CD8-positive, alpha-beta memory T cell (primary cell): ENCODE data around the gene TXNDC15. TPM values are rescaled to one million over a fixed set of nuclear protein-coding genes. Genes with fewer than 3 reads are reported as not detected.
"Not testable (repeated sequence)": the region's sequence is repeated elsewhere in the genome, so short reads cannot be mapped to it uniquely, and the experiment has no call there.

Experiments
- CTCF ChIA-PET: fragments of 350-600 bp; sonication (Branson Sonifier 250); formaldehyde crosslinking; loops from one replicate; lab custom pipeline; 2021; ENCODE audit warnings: antibody characterized with exemption; lab: Charles Lee
- POLR2A ChIA-PET: fragments of 350-600 bp; sonication (Branson Sonifier 250); formaldehyde crosslinking; loops from one replicate; lab custom pipeline; 2021; ENCODE audit warnings: antibody characterized with exemption; lab: Charles Lee
- DNase-seq, 5 donors: peaks; one replicate each; pipeline versions ENCODE4 v3.0.0 to v3.0.0-alpha.2; 2020 to 2022; ENCODE audit warnings: mixed read lengths in 1 of 5
- H3K27ac ChIP-seq: one replicate; pipeline ENCODE4 v1.7.0; 2013; ENCODE audit warnings: low read depth, mild to moderate bottlenecking, low read length, moderate library complexity
- H3K27me3 ChIP-seq: 2 replicates; pipeline ENCODE4 v1.7.0; 2013; ENCODE audit warnings: low read length, mild to moderate bottlenecking; ENCODE audit not compliant: insufficient read depth, poor library complexity, severe bottlenecking
- H3K36me3 ChIP-seq: 2 replicates; pipeline ENCODE4 v1.7.0; 2013; ENCODE audit warnings: mild to moderate bottlenecking, low read length, moderate library complexity; ENCODE audit not compliant: insufficient read depth
- H3K4me1 ChIP-seq: 2 replicates; pipeline ENCODE4 v1.7.0; 2013; ENCODE audit warnings: mild to moderate bottlenecking, low read length, moderate library complexity; ENCODE audit not compliant: insufficient read depth
- H3K4me3 ChIP-seq: 2 replicates; pipeline ENCODE4 v1.7.0; 2013; ENCODE audit warnings: mild to moderate bottlenecking, low read length
- H3K9me3 ChIP-seq: 2 replicates; pipeline ENCODE4 v1.7.0; 2013; ENCODE audit warnings: mild to moderate bottlenecking, low read length
- H3K27ac Mint-ChIP-seq, 8 donors: one replicate each; pipeline ENCODE4 v1.8.0; 2020 to 2021; ENCODE audit warnings: mixed read lengths in 8 of 8, mild to moderate bottlenecking in 6 of 8, inconsistent platforms in 3 of 8, moderate library complexity in 3 of 8
- H3K27me3 Mint-ChIP-seq, 2 donors: one replicate each; pipeline ENCODE4 v1.8.0; 2020 to 2021; ENCODE audit warnings: mixed read lengths in 2 of 2, mild to moderate bottlenecking in 1 of 2, moderate library complexity in 1 of 2
- H3K36me3 Mint-ChIP-seq, 3 donors: one replicate each; pipeline ENCODE4 v1.8.0; 2020 to 2021; ENCODE audit warnings: mixed read lengths in 3 of 3, inconsistent platforms in 1 of 3, mild to moderate bottlenecking in 1 of 3
- H3K4me1 Mint-ChIP-seq, 3 donors: one replicate each; pipeline ENCODE4 v1.8.0; 2020 to 2021; ENCODE audit warnings: mixed read lengths in 3 of 3, inconsistent platforms in 1 of 3, mild to moderate bottlenecking in 1 of 3
- H3K4me3 Mint-ChIP-seq, 7 donors: one replicate each; pipeline ENCODE4 v1.8.0; 2020 to 2021; ENCODE audit warnings: mixed read lengths in 7 of 7, mild to moderate bottlenecking in 6 of 7, moderate library complexity in 4 of 7, inconsistent platforms in 2 of 7
- H3K9me3 Mint-ChIP-seq, 5 donors: one replicate each; pipeline ENCODE4 v1.8.0; 2020 to 2022; ENCODE audit warnings: mixed read lengths in 5 of 5, mild to moderate bottlenecking in 3 of 5, moderate library complexity in 2 of 5, inconsistent platforms in 1 of 5
- polyA plus RNA-seq: library from polyadenylated mRNA; unstranded; fragments of 300-500 nt; fragmentation: Illumina TruSeq; gene quantifications from one replicate; pipeline ENCODE4 v1.2.3, GENCODE V29; 2021
- total RNA-seq, 2 experiments: library from RNA; stranded (reverse); gene quantifications; one replicate each; pipeline ENCODE4 v1.2.3, GENCODE V29; 2021

The TXNDC15 gene
- total and polyA plus RNA-seq, 3 experiments from 2014 or later = 22.1 to 47.3 (median 44.5) TPM

- H3K36me3 Mint-ChIP-seq = peaks cover 0 to 74% (median 16%) of the 10 kb centered on the region in 3 donors
- DNase-seq = no peak
- no peak overlapping the region for H3K27ac ChIP-seq
- no peaks in the 10 kb centered on the region for H3K9me3 Mint-ChIP-seq
- H3K4me3 ChIP-seq = no peak overlapping the region
- H3K4me1 ChIP-seq = no peaks in the 10 kb centered on the region
- H3K4me3 Mint-ChIP-seq = no peak overlapping the region
- no peaks in the 10 kb centered on the region for H3K27me3 Mint-ChIP-seq
- peaks cover 14% of the 10 kb centered on the region for H3K36me3 ChIP-seq
- CTCF ChIA-PET = interaction anchor here (3.1 kb wide), 1 partner anchor 10 kb away, joined by 17 read pairs; the partner anchor contains the start of gene PCBD2
- POLR2A ChIA-PET = interaction anchor here (1.8 kb wide), 1 partner anchor 11 kb away, joined by 5 read pairs; the partner anchor contains the start of gene PCBD2
- H3K27me3 ChIP-seq = no peaks in the 10 kb centered on the region
- H3K27ac Mint-ChIP-seq = peak overlapping the region in 2 of 8 donors; percentile 24 to 33
- peaks cover 6 to 9% (median 9%) of the 10 kb centered on the region in 3 donors for H3K4me1 Mint-ChIP-seq
- no peaks in the 10 kb centered on the region for H3K9me3 ChIP-seq
Measured at GRCh38 chr5:134893748-134894505, 19.8 kb downstream of the TXNDC15 start.

DNA sequence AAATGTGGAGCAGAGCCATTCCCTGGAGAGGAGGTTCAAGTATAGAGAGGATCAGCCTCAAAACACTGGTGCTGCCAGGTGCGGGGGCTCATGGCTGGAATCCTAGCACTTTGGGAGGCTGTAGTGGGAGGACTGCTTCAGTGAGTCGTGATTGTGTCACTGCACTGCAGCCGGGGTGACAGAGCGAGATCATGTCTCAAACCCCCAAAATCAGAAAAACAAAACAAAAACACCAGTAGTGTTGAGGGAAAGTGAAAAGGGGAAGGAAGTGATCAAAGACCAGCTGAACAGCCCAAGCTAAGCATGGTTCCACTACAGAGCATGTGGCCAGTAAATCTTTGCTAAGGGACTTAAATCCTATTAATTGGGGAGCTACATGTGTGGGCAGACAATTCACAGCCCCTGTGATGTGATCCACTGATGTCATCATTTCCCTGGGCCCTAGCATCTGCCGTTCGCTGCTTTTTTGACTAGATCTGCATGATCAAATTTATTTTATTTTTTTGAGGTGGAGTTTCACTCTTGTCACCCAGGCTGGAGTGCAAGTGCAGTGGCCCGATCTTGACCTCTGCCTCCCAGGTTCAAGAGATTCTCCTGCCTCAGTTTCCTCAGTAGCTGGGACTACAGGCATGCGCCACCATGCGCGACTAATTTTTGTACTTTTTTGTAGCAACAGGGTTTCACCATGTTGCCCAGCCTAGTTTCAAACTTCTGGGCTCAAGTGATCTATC, 28.1 kb downstream of the TXNDC15 start:
- H3K4me3 ChIP-seq = no peak overlapping the region
- H3K4me3 Mint-ChIP-seq = peak overlapping the region in 4 of 7 donors; percentile 13 to 95 (median 36)

DNA sequence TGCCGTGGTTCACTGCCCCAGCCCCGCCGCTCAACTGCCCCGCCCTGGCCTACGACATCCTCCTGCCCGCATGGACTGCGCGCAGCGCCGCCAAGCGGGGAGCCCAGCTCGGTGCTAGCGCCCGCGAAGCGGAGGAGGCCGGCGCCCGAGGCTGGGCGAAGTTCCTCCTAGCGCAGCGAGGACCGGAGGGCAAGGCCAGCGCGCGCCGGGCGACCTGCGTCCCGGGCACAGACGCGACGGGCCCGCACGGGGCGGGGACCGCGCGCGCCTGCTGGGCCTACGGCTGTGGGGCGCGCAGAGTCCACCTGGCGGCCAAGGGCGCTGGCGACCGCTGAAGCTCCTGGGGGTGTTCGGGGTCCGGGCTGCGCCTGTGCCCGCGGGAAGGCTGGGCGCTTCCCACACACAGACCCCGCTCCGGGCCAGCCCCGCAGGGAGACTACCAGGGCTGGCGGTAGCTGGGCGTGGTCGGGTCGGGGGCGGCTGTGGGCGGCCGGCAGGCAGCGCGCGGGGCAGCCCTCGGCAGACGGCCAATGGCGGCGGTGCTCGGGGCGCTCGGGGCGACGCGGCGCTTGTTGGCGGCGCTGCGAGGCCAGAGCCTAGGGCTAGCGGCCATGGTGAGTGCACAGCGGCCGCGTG, 30.6 kb downstream of the TXNDC15 start, which contains the start of gene PCBD2:
PCBD2 (plus strand) TSS at position 522 of the 636 bp plus-strand sequence; CDS start at position 531, 9 bp downstream.
- no peaks in the 10 kb centered on the region for H3K27me3 ChIP-seq
- peak within 1 kb of the TSS; percentile 87 for H3K27ac ChIP-seq
- no peaks in the 10 kb centered on the region for H3K36me3 ChIP-seq
- H3K36me3 Mint-ChIP-seq = peaks cover 0 to 20% (median 3%) of the 10 kb centered on the region in 3 donors
- H3K4me3 Mint-ChIP-seq = peak within 1 kb of the TSS; percentile 93 to 98 (median 96)
- no peaks in the 10 kb centered on the region for H3K4me1 ChIP-seq
- H3K9me3 Mint-ChIP-seq = no peaks in the 10 kb centered on the region
- POLR2A ChIA-PET = interaction anchor here (0.6 to 2.0 kb wide), 17 partner anchors 12 to 901 kb away, joined by 3 to 29 read pairs (median 4); partner anchors contain the start of genes C5orf24, CAMLG, JADE2 and PPP2CA
- CTCF ChIA-PET = interaction anchor here (0.7 to 5.7 kb wide), 31 partner anchors 10 to 345 kb away, joined by 3 to 39 read pairs (median 4); partner anchors contain the start of genes C5orf24, CAMLG, DDX46 and TXNDC15
- H3K4me3 ChIP-seq = peak within 1 kb of the TSS; percentile 71
- peak; percentile 84 to 94 (median 89) for DNase-seq
- H3K4me1 Mint-ChIP-seq = peaks cover 5 to 12% (median 10%) of the 10 kb centered on the region in 3 donors
- no peaks in the 10 kb centered on the region for H3K9me3 ChIP-seq
- H3K27me3 Mint-ChIP-seq = no peaks in the 10 kb centered on the region
- peak within 1 kb of the TSS; percentile 97 to 99 (median 99) for H3K27ac Mint-ChIP-seq

More for the DNA sequence above, 28.1 kb downstream of the TXNDC15 start:
- Histone ChIP-seq H3K9me3 (no peaks in the 10 kb centered on the region), H3K27me3 (no peaks in the 10 kb centered on the region), H3K4me1 (no peaks in the 10 kb centered on the region), H3K36me3 (peaks cover 5% of the 10 kb centered on the region), H3K27ac (no peak overlapping the region)
- Mint-ChIP-seq H3K36me3 (peaks cover 0 to 35% (median 5%) of the 10 kb centered on the region in 3 donors), H3K27ac (peak overlapping the region in 4 of 8 donors; percentile 26 to 96 (median 73)), H3K9me3 (no peaks in the 10 kb centered on the region), H3K27me3 (no peaks in the 10 kb centered on the region), H3K4me1 (peaks cover 5 to 12% (median 10%) of the 10 kb centered on the region in 3 donors)
- DNase-seq = no peak
- POLR2A ChIA-PET = no interaction called here
- CTCF ChIA-PET = interaction anchor here (0.6 to 1.5 kb wide), 2 partner anchors 49 to 171 kb away, joined by 3 read pairs; no protein-coding TSS in a partner anchor

DNA sequence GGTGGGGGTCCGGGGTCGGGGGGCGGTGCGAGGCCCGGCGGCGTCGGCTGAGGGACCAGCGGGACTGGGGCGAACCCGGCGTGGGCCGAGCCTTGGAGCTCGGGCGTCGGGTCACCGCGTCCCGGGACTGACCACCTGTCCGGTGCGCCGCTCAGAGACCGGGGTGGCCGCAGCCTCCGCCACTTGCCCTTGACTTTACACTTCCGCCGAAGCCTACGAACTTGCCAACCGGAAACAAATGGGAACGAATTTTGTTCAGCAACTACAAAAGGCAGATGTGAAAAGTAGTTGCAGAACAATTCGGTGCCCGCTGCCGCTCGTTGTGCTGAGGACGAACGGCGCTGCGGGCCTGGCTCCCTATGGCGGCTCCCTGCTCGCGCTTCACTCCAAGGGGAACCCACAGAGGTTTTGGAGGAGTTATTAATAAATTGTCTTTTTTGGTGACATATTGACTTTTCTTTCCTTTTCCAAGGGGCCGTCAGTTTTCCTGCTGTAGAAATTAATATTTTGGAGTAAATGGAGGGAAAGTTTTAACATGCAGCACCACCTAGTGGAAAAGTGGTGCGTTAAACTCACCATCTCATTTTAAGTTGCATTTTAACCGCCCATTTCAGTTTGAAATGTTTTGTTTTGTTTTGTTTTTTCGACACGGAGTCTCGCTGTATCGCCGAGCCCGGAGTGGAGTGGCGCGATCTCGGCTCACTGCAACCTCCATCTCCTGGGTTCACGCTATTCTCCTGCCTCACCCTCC, 31.2 kb downstream of the TXNDC15 start:
- DNase-seq = peak; percentile 43 to 79 (median 68)
- peaks cover 0 to 19% (median 0%) of the 10 kb centered on the region in 3 donors for H3K36me3 Mint-ChIP-seq
- H3K4me3 Mint-ChIP-seq = peak overlapping the region; percentile 93 to 98 (median 96)

GRCh38 chr5:134906811-134907210, 32.6 kb downstream of the TXNDC15 start:
- ChIA-PET POLR2A (interaction anchor here (0.6 to 0.8 kb wide), 2 partner anchors 61 to 1729 kb away, joined by 4 read pairs; partner anchors contain the start of gene C5orf24), CTCF (interaction anchor here (0.9 to 5.7 kb wide), 3 partner anchors 9 to 167 kb away, joined by 3 to 39 read pairs (median 16); partner anchors contain the start of genes C5orf24 and CAMLG)
- peaks cover 5 to 12% (median 10%) of the 10 kb centered on the region in 3 donors for H3K4me1 Mint-ChIP-seq
- no peaks in the 10 kb centered on the region for H3K4me1 ChIP-seq
- H3K9me3 ChIP-seq = no peaks in the 10 kb centered on the region
- no peaks in the 10 kb centered on the region for H3K27me3 ChIP-seq
- peak overlapping the region; percentile 46 to 86 (median 64) for H3K4me3 Mint-ChIP-seq
- H3K36me3 Mint-ChIP-seq = peaks cover 0 to 20% (median 3%) of the 10 kb centered on the region in 3 donors
- H3K27ac Mint-ChIP-seq = peak overlapping the region in 6 of 8 donors; percentile 46 to 99 (median 84)
- no peaks in the 10 kb centered on the region for H3K27me3 Mint-ChIP-seq
- H3K9me3 Mint-ChIP-seq = no peaks in the 10 kb centered on the region
- no peak for DNase-seq
- no peak overlapping the region for H3K27ac ChIP-seq
- H3K4me3 ChIP-seq = no peak overlapping the region
- H3K36me3 ChIP-seq = no peaks in the 10 kb centered on the region

More for the DNA sequence above, 31.2 kb downstream of the TXNDC15 start:
- peak overlapping the region; percentile 87 for H3K27ac ChIP-seq
- H3K4me3 ChIP-seq = peak overlapping the region; percentile 71
- H3K27me3 ChIP-seq = no peaks in the 10 kb centered on the region
- CTCF ChIA-PET = interaction anchor here (0.7 to 5.7 kb wide), 26 partner anchors 9 to 491 kb away, joined by 3 to 39 read pairs (median 4); partner anchors contain the start of genes C5orf24, CAMLG, DDX46 and TXNDC15
- H3K4me1 ChIP-seq = no peaks in the 10 kb centered on the region
- POLR2A ChIA-PET = interaction anchor here (0.5 to 2.0 kb wide), 14 partner anchors 12 to 902 kb away, joined by 3 to 29 read pairs (median 5); partner anchors contain the start of genes C5orf24, CAMLG, JADE2 and PPP2CA
- no peaks in the 10 kb centered on the region for H3K36me3 ChIP-seq
- H3K4me1 Mint-ChIP-seq = peaks cover 5 to 12% (median 10%) of the 10 kb centered on the region in 3 donors
- no peaks in the 10 kb centered on the region for H3K9me3 Mint-ChIP-seq
- H3K27ac Mint-ChIP-seq = peak overlapping the region; percentile 97 to 99 (median 99)
- H3K9me3 ChIP-seq = no peaks in the 10 kb centered on the region
- H3K27me3 Mint-ChIP-seq = no peaks in the 10 kb centered on the region

DNA sequence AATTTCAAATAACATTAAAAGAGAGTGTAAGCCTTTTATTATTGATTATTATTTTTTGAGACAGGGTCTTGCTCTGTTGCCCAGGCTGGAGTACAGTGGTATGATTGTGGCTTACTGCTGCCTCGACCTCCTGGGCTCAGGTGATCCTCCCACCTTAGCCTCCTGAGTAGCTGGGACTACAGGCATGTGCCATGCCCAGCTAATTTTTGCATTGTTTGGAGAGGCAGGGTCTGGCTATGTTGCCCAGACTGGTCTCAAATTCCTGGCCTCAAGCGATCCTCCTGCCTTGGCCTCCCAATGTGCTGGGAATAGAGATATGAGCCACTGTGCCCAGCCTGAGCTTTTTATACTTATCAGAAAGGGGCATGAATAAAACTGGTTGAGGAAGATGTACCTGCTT, 36.6 kb downstream of the TXNDC15 start:
- H3K9me3 Mint-ChIP-seq, POLR2A ChIA-PET, H3K36me3 ChIP-seq, H3K9me3 ChIP-seq, CTCF ChIA-PET, H3K27ac ChIP-seq, H3K4me1 ChIP-seq, H3K4me3 Mint-ChIP-seq, H3K27me3 ChIP-seq, H3K4me1 Mint-ChIP-seq, DNase-seq, H3K27me3 Mint-ChIP-seq, H3K4me3 ChIP-seq: not testable (repeated sequence)
- Mint-ChIP-seq H3K27ac (peak overlapping the region in 1 of 8 donors; percentile 59), H3K36me3 (peaks cover 0 to 22% (median 3%) of the 10 kb centered on the region in 3 donors)
